ENCODE data around the gene LRRTM3.

LRRTM3 gene

DNA sequence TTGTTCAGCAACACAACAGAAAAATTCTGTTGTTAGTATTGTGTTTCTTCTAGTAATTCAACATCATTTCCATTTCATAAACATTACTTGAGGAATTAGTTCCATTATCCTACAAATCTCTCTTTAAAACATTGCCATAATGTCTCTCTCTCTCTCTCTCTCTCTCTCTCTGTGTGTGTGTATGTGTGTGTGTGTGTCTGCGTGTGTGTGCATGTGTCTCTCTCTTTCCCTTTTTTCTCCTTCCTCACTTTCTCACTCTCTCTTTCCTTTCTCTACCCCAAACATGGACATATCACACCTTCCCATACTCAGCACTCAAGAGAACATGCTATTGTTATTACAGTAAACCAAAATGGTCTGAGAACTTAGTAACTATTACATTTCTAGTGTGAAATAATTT is 16.6 kb downstream of the LRRTM3 start:
- TF ChIP-seq TAF1 (IDR thresholded peaks at IDR 0.05; ENCODE audit: borderline replicate concordance, insufficient read depth, low read length): no peak
- no peak for TF ChIP-seq FOXP2 (optimal IDR thresholded peaks at IDR 0.05; ENCODE audit: borderline replicate concordance, extremely low read depth, extremely low read length, insufficient read depth)
- TF ChIP-seq POLR2AphosphoS5 (IDR thresholded peaks at IDR 0.05; ENCODE audit: low read depth, low read length): no peak
- TF ChIP-seq, protein P1, sequence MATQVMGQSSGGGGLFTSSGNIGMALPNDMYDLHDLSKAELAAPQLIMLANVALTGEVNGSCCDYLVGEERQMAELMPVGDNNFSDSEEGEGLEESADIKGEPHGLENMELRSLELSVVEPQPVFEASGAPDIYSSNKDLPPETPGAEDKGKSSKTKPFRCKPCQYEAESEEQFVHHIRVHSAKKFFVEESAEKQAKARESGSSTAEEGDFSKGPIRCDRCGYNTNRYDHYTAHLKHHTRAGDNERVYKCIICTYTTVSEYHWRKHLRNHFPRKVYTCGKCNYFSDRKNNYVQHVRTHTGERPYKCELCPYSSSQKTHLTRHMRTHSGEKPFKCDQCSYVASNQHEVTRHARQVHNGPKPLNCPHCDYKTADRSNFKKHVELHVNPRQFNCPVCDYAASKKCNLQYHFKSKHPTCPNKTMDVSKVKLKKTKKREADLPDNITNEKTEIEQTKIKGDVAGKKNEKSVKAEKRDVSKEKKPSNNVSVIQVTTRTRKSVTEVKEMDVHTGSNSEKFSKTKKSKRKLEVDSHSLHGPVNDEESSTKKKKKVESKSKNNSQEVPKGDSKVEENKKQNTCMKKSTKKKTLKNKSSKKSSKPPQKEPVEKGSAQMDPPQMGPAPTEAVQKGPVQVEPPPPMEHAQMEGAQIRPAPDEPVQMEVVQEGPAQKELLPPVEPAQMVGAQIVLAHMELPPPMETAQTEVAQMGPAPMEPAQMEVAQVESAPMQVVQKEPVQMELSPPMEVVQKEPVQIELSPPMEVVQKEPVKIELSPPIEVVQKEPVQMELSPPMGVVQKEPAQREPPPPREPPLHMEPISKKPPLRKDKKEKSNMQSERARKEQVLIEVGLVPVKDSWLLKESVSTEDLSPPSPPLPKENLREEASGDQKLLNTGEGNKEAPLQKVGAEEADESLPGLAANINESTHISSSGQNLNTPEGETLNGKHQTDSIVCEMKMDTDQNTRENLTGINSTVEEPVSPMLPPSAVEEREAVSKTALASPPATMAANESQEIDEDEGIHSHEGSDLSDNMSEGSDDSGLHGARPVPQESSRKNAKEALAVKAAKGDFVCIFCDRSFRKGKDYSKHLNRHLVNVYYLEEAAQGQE (IDR thresholded peaks at IDR 0.05; ENCODE audit: insufficient read depth in 1 of 2, low read depth in 2 of 2, low read length in 2 of 2): no peak
- no peak for TF ChIP-seq SIN3A (IDR thresholded peaks at IDR 0.05; ENCODE audit: borderline replicate concordance, insufficient read depth, low read length)

- TF ChIP-seq TAF1 (IDR thresholded peaks at IDR 0.05; ENCODE audit: borderline replicate concordance, insufficient read depth, low read length) (no peak), FOXP2 (optimal IDR thresholded peaks at IDR 0.05; ENCODE audit: borderline replicate concordance, extremely low read depth, extremely low read length, insufficient read depth) (no peak), POLR2AphosphoS5 (IDR thresholded peaks at IDR 0.05; ENCODE audit: low read depth, low read length) (no peak), SIN3A (IDR thresholded peaks at IDR 0.05; ENCODE audit: borderline replicate concordance, insufficient read depth, low read length) (no peak)
- TF ChIP-seq, protein P1 (IDR thresholded peaks at IDR 0.05; ENCODE audit: insufficient read depth in 1 of 2, low read depth in 2 of 2, low read length in 2 of 2): no peak
Observed at GRCh38 chr10:66943590-66943989, 17.8 kb downstream of the LRRTM3 start.

DNA sequence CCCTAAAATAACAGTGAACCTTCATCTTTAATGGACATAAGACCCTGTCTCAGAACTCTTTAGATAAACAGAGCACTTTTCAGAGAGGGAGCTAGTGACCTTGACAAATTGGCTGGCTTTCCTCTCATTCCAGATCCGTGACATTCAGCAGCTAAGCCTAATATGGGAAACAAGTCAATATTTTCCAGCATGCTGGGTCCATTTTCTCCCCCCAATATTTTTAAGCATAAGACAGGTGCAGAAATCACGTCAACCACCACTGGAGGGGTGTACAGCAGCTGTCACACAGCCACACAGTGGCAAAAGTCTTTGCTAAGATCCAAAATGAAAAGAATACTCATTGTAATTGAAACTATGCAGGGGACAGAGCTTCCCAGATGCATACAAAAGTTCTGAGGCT is 26.1 kb downstream of the LRRTM3 start:
- no peak for TF ChIP-seq FOXP2 (optimal IDR thresholded peaks at IDR 0.05; ENCODE audit: borderline replicate concordance, extremely low read depth, extremely low read length, insufficient read depth)

- no peak for TF ChIP-seq POLR2AphosphoS5 (IDR thresholded peaks at IDR 0.05; ENCODE audit: low read depth, low read length)
- TF ChIP-seq, protein P1 (IDR thresholded peaks at IDR 0.05; ENCODE audit: insufficient read depth in 1 of 2, low read depth in 2 of 2, low read length in 2 of 2): no peak
- TF ChIP-seq TAF1 (IDR thresholded peaks at IDR 0.05; ENCODE audit: borderline replicate concordance, insufficient read depth, low read length): no peak
- no peak for TF ChIP-seq SIN3A (IDR thresholded peaks at IDR 0.05; ENCODE audit: borderline replicate concordance, insufficient read depth, low read length)
- TF ChIP-seq FOXP2 (optimal IDR thresholded peaks at IDR 0.05; ENCODE audit: borderline replicate concordance, extremely low read depth, extremely low read length, insufficient read depth): no peak
Observed at GRCh38 chr10:66958466-66958865, 32.6 kb downstream of the LRRTM3 start.

DNA sequence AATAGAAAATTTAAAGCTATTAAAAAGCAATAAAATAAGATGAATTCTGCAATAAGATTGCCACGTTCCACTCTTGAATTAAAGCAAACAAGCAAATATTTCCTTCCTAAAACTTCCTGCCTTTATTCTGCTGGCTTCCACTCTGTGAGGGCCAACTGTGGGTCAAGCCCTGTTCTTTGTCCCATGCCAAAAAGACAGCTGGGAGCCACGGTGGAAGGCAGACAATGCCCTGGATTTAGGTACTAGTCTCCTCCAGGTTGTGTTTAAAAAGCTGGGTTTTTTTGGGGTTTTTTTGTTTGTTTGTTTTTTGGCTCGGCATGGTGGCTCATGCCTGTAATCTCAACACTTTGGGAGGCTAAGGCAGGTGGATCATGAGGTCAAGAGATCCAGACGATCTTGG is 39.1 kb downstream of the LRRTM3 start:
- TF ChIP-seq FOXP2 (optimal IDR thresholded peaks at IDR 0.05; ENCODE audit: borderline replicate concordance, extremely low read depth, extremely low read length, insufficient read depth) (no peak), TAF1 (IDR thresholded peaks at IDR 0.05; ENCODE audit: borderline replicate concordance, insufficient read depth, low read length) (no peak), SIN3A (IDR thresholded peaks at IDR 0.05; ENCODE audit: borderline replicate concordance, insufficient read depth, low read length) (no peak), POLR2AphosphoS5 (IDR thresholded peaks at IDR 0.05; ENCODE audit: low read depth, low read length) (no peak)
- TF ChIP-seq, protein P1 (IDR thresholded peaks at IDR 0.05; ENCODE audit: insufficient read depth in 1 of 2, low read depth in 2 of 2, low read length in 2 of 2): no peak
